ENCODE measurements around the gene DAP3.
A peak's percentile ranks its signal among the peaks of the same experiment; 100 is the strongest.

The DAP3 gene

DNA sequence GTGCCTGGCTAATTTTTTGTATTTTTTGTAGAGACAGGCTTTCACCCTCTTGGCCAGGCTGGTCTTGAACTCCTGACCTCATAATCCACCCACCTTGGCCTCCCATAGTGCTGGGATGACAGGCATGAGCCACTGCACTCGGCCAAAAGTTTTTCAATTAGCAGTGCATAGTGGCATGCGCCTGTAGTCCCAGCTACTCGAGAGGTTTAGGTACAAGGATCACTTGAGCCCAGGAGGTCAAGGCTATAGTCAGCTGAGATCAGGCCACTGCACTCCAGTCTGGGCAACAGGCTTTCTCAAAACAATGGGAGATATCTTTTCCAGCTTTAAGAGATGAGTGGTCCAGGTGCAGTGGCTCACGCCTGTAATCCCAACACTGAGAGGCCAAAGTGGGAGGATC is 30.8 kb downstream of the DAP3 start:
- ChIA-PET POLR2A (no interaction called here), CTCF (interaction anchor here (0.8 kb wide), 1 partner anchor 9 kb away, joined by 3 read pairs; no protein-coding TSS in a partner anchor)
- TF ChIP-seq, protein P1, sequence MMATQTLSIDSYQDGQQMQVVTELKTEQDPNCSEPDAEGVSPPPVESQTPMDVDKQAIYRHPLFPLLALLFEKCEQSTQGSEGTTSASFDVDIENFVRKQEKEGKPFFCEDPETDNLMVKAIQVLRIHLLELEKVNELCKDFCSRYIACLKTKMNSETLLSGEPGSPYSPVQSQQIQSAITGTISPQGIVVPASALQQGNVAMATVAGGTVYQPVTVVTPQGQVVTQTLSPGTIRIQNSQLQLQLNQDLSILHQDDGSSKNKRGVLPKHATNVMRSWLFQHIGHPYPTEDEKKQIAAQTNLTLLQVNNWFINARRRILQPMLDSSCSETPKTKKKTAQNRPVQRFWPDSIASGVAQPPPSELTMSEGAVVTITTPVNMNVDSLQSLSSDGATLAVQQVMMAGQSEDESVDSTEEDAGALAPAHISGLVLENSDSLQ (IDR thresholded peaks at IDR 0.05), result no peak
- TF ChIP-seq ZNF384 (IDR thresholded peaks at IDR 0.05), result no peak
- TF ChIP-seq TARDBP (IDR thresholded peaks at IDR 0.05), result no peak
- TF ChIP-seq CTBP1 (IDR thresholded peaks at IDR 0.05; ENCODE audit: borderline replicate concordance), result no peak
- TF ChIP-seq HDGF (IDR thresholded peaks at IDR 0.05; ENCODE audit: borderline replicate concordance), result no peak
- TF ChIP-seq ARNT (IDR thresholded peaks at IDR 0.05), result no peak
- TF ChIP-seq ELF4 (IDR thresholded peaks at IDR 0.05), result no peak
- no peak for TF ChIP-seq L3MBTL2 (conservative IDR thresholded peaks at IDR 0.05)
- TF ChIP-seq SUZ12 (IDR thresholded peaks at IDR 0.05), result no peak
- no peak for TF ChIP-seq FOXM1 (IDR thresholded peaks at IDR 0.05; ENCODE audit: borderline replicate concordance)
- TF ChIP-seq BHLHE40 (IDR thresholded peaks at IDR 0.05; ENCODE audit: borderline replicate concordance), result no peak
- no peak for TF ChIP-seq LEF1 (IDR thresholded peaks at IDR 0.05; ENCODE audit: borderline replicate concordance)
- TF ChIP-seq FOXA1 (IDR thresholded peaks at IDR 0.05), result no peak
- no peak for TF ChIP-seq SP1 (IDR thresholded peaks at IDR 0.05)
- no peak for TF ChIP-seq FOXK2 (IDR thresholded peaks at IDR 0.05)
- TF ChIP-seq NFRKB (IDR thresholded peaks at IDR 0.05), result no peak
- DNase-seq (ENCODE audit: extremely low spot score), result no peak

DNA sequence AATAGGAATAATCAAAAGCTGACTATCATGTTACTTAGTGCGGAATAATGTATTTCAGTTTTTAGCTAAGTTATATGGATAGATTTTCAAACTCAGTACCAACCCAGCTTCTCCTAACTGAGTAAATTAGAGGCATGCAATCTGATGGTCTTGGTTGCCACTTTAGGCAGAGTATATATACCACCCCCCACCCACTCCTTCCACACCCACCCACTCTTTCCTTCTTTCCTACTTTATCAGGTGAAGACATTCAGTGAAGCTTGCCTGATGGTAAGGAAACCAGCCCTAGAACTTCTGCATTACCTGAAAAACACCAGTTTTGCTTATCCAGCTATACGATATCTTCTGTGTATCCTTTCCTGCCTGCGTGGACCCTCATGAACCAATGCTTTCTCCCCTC is 36.3 kb downstream of the DAP3 start:
- DNase-seq (ENCODE audit: extremely low spot score), result no peak
- ChIA-PET CTCF (no interaction called here), POLR2A (interaction anchor here (1.3 kb wide), 1 partner anchor 20 kb away, joined by 4 read pairs; no protein-coding TSS in a partner anchor)
- TF ChIP-seq L3MBTL2 (conservative IDR thresholded peaks at IDR 0.05) (no peak), LEF1 (IDR thresholded peaks at IDR 0.05; ENCODE audit: borderline replicate concordance) (no peak), TARDBP (IDR thresholded peaks at IDR 0.05) (no peak), BHLHE40 (IDR thresholded peaks at IDR 0.05; ENCODE audit: borderline replicate concordance) (no peak), FOXA1 (IDR thresholded peaks at IDR 0.05) (no peak), FOXK2 (IDR thresholded peaks at IDR 0.05) (no peak), FOXM1 (IDR thresholded peaks at IDR 0.05; ENCODE audit: borderline replicate concordance) (no peak), CTBP1 (IDR thresholded peaks at IDR 0.05; ENCODE audit: borderline replicate concordance) (no peak), ZNF384 (IDR thresholded peaks at IDR 0.05) (no peak), NFRKB (IDR thresholded peaks at IDR 0.05) (no peak)

DNA sequence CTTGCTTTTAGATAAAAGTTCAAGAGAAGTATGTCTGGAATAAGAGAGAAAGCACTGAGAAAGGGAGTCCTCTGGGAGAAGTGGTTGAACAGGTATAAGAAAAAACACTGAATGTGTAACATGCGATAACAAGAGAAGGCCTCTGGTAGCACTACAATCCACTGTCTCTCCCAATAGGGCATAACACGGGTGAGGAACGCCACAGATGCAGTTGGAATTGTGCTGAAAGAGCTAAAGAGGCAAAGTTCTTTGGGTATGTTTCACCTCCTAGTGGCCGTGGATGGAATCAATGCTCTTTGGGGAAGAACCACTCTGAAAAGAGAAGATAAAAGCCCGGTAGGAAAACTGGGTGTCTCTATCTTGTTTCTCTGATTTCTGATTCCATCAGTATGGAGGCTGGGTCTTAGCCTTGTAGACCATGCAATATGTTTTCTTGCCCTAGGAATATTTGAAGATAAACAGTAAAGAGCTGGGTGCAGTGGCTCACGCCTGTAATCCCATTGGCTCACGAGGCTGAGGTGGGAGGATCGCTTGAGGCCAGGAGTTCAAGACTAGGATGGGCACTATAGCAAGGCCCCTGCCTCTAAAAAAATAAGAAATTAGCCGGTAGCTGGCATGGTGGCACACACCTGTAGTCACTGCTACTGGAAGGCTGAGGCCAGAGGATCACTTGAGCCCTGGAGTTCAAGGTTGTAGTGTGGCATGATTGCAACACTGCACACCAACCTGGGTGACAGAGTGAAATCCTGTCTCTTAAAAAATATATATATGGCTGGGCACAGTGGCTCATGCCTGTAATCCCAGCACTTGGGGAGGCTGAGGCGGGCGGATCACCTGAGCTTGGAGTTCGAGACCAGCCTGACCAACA is 40.4 kb downstream of the DAP3 start:
- TF ChIP-seq SP1 (IDR thresholded peaks at IDR 0.05), result no peak
- no peak for TF ChIP-seq LEF1 (IDR thresholded peaks at IDR 0.05; ENCODE audit: borderline replicate concordance)
- no peak for TF ChIP-seq L3MBTL2 (conservative IDR thresholded peaks at IDR 0.05)
- no peak for TF ChIP-seq FOXK2 (IDR thresholded peaks at IDR 0.05)
- TF ChIP-seq ELF4 (IDR thresholded peaks at IDR 0.05), result no peak
- TF ChIP-seq, protein P1 (IDR thresholded peaks at IDR 0.05), result no peak
- TF ChIP-seq FOXA1 (IDR thresholded peaks at IDR 0.05), result no peak
- no peak for TF ChIP-seq ZNF384 (IDR thresholded peaks at IDR 0.05)
- TF ChIP-seq ARNT (IDR thresholded peaks at IDR 0.05), result no peak
- TF ChIP-seq BHLHE40 (IDR thresholded peaks at IDR 0.05; ENCODE audit: borderline replicate concordance), result no peak
- no peak for TF ChIP-seq HDGF (IDR thresholded peaks at IDR 0.05; ENCODE audit: borderline replicate concordance)
- TF ChIP-seq FOXM1 (IDR thresholded peaks at IDR 0.05; ENCODE audit: borderline replicate concordance), result no peak
- no peak for TF ChIP-seq CTBP1 (IDR thresholded peaks at IDR 0.05; ENCODE audit: borderline replicate concordance)
- TF ChIP-seq NFRKB (IDR thresholded peaks at IDR 0.05), result no peak
- no peak for TF ChIP-seq TARDBP (IDR thresholded peaks at IDR 0.05)
- TF ChIP-seq SUZ12 (IDR thresholded peaks at IDR 0.05), result no peak
- CTCF ChIA-PET, result interaction anchor here (0.6 to 1.4 kb wide), 6 partner anchors 10 to 885 kb away, joined by 3 to 6 read pairs (median 3); partner anchors contain the start of gene YY1AP1
- POLR2A ChIA-PET, result interaction anchor here (1.0 kb wide), 2 partner anchors 83 to 110 kb away, joined by 3 read pairs; no protein-coding TSS in a partner anchor
- DNase-seq (ENCODE audit: extremely low spot score), result peak; percentile 64

DNA sequence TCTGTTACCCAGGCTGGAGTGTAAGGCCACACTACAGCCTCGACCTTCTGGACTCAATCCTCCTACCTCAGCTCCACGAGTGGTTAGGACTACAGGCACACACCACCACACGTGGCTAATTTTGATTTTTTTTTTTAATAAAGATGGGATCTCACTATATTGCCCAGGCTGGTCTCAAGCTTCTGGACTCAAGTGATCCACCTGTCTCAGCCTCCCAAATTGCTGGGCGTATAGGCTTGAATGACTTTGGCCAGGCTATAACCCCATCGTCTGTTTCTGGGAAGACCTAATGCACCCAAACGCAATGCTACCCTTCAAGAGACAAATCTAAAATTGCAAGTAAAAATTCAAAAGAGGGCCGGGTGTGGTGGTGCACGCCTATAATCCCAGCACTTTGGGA is 52.1 kb downstream of the DAP3 start:
- DNase-seq (ENCODE audit: extremely low spot score), result no peak
- no peak for TF ChIP-seq TARDBP (IDR thresholded peaks at IDR 0.05)
- no peak for TF ChIP-seq CTBP1 (IDR thresholded peaks at IDR 0.05; ENCODE audit: borderline replicate concordance)
- TF ChIP-seq LEF1 (IDR thresholded peaks at IDR 0.05; ENCODE audit: borderline replicate concordance), result no peak
- TF ChIP-seq HDGF (IDR thresholded peaks at IDR 0.05; ENCODE audit: borderline replicate concordance), result no peak
- TF ChIP-seq ELF4 (IDR thresholded peaks at IDR 0.05), result no peak
- TF ChIP-seq ZNF384 (IDR thresholded peaks at IDR 0.05), result no peak
- TF ChIP-seq FOXM1 (IDR thresholded peaks at IDR 0.05; ENCODE audit: borderline replicate concordance), result no peak
- TF ChIP-seq, protein P1 (IDR thresholded peaks at IDR 0.05), result no peak
- POLR2A ChIA-PET, result no interaction called here
- CTCF ChIA-PET, result interaction anchor here (0.5 kb wide), 1 partner anchor 166 kb away, joined by 3 read pairs; no protein-coding TSS in a partner anchor

DNA sequence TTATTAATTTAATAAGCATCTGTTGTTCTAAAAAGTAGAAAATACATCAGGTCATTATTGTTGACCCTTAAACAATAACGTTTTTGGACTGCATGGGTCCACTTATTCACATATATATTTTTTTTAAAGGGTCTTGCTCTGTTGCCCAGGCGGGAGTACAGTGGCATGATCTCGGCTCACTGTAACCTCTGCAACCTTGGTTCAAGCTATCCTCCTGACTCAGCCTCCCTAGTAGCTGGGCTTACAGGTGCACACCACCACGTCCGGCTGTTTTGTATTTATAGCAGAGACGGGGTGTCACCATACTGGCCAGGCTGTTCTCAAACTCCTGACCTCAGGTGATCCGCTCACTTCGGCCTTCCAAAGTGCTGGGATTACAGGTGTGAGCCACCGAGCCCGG is 53.0 kb downstream of the DAP3 start:
- ChIA-PET POLR2A (no interaction called here), CTCF (no interaction called here)
- TF ChIP-seq LEF1 (IDR thresholded peaks at IDR 0.05; ENCODE audit: borderline replicate concordance), result no peak
- no peak for TF ChIP-seq ELF4 (IDR thresholded peaks at IDR 0.05)
- TF ChIP-seq CTBP1 (IDR thresholded peaks at IDR 0.05; ENCODE audit: borderline replicate concordance), result no peak
- TF ChIP-seq, protein P1 (IDR thresholded peaks at IDR 0.05), result no peak

More for the DNA sequence above, 53.0 kb downstream of the DAP3 start:
- DNase-seq (ENCODE audit: extremely low spot score), result no peak
